RWPE1 (cell line): Measurements from ENCODE around the gene ALDH1L1.
"Not testable (repeated sequence)": the region's sequence is repeated elsewhere in the genome, so short reads cannot be mapped to it uniquely, and the experiment has no call there.

Source experiments
- CTCF ChIA-PET: fragments of 350-600 bp; sonication (Branson Sonifier 250); formaldehyde crosslinking; extraction: SDS; loops from one replicate; lab custom pipeline; 2021; lab: Yijun Ruan, JAX
- POLR2A ChIA-PET: fragments of 400-600 bp; formaldehyde crosslinking; extraction: SDS; loops from one replicate; lab custom pipeline; 2020; ENCODE audit warnings: antibody characterized with exemption; ENCODE audit not compliant: low non-redundant PET; lab: Yijun Ruan, JAX
- DNase-seq: peaks from one replicate; pipeline ENCODE4 v3.0.0; 2012; ENCODE audit warnings: low spot score
- H3K27ac ChIP-seq: fragments of 450-650 bp; 2 replicates; pipeline ENCODE4 v1.5.1; 2017
- CTCF ChIP-seq: fragments of 450-650 bp; conservative IDR thresholded peaks from 2 replicates; pipeline ENCODE4 v1.5.1; 2017; ENCODE audit warnings: low read depth, mild to moderate bottlenecking

The ALDH1L1 gene

GRCh38 chr3:126098391-126098858 lies 82.0 kb downstream of the ALDH1L1 start:
- POLR2A ChIA-PET = no interaction called here
- H3K27ac ChIP-seq = no peak overlapping the region
- CTCF ChIA-PET = interaction anchor here (0.9 kb wide), 1 partner anchor 103 kb away, joined by 3 read pairs; no protein-coding TSS in a partner anchor
- no peak for DNase-seq
- no peak for TF ChIP-seq CTCF

GRCh38 chr3:126097801-126098200 lies 82.6 kb downstream of the ALDH1L1 start:
- no peak overlapping the region for H3K27ac ChIP-seq
- POLR2A ChIA-PET = no interaction called here
- no peak for DNase-seq
- CTCF ChIA-PET = interaction anchor here (0.9 kb wide), 1 partner anchor 104 kb away, joined by 3 read pairs; no protein-coding TSS in a partner anchor
- TF ChIP-seq CTCF = no peak

GRCh38 chr3:126096274-126096673 lies 84.1 kb downstream of the ALDH1L1 start:
- DNase-seq, POLR2A ChIA-PET, H3K27ac ChIP-seq, CTCF ChIA-PET: not testable (repeated sequence)

- H3K27ac ChIP-seq, DNase-seq, CTCF ChIA-PET, POLR2A ChIA-PET: not testable (repeated sequence)
Observed at GRCh38 chr3:126092128-126092527, 88.3 kb downstream of the ALDH1L1 start.

GRCh38 chr3:126087552-126088175 lies 92.7 kb downstream of the ALDH1L1 start:
- H3K27ac ChIP-seq = no peak overlapping the region
- no peak for TF ChIP-seq CTCF
- ChIA-PET POLR2A (no interaction called here), CTCF (interaction anchor here (0.7 kb wide), 1 partner anchor 35 kb away, joined by 6 read pairs; no protein-coding TSS in a partner anchor)
- DNase-seq = no peak

GRCh38 chr3:126085841-126086240 lies 94.5 kb downstream of the ALDH1L1 start:
- POLR2A ChIA-PET = interaction anchor here (0.8 kb wide), 1 partner anchor 81 kb away, joined by 14 read pairs; no protein-coding TSS in a partner anchor

GRCh38 chr3:126085276-126085675 lies 95.1 kb downstream of the ALDH1L1 start:
- ChIA-PET CTCF (no interaction called here), POLR2A (interaction anchor here (0.8 kb wide), 1 partner anchor 82 kb away, joined by 14 read pairs; no protein-coding TSS in a partner anchor)
- no peak overlapping the region for H3K27ac ChIP-seq
- no peak for DNase-seq
- no peak for TF ChIP-seq CTCF

More at GRCh38 chr3:126085841-126086240, 94.5 kb downstream of the ALDH1L1 start:
- no peak for DNase-seq
- TF ChIP-seq CTCF = no peak
- H3K27ac ChIP-seq = no peak overlapping the region
- CTCF ChIA-PET = no interaction called here
